NCI-H2171 treated with DMSO at 0.1 percent for 48 hours (cell line): ENCODE measurements around the gene KAZN.

Experiments used
- DNase-seq: peaks from one replicate; lab custom pipeline; 2025; lab: John Stamatoyannopoulos, UW

Gene KAZN

GRCh38 chr1:14939527-14940284 lies 341.2 kb downstream of the KAZN start:
- DNase-seq = no peak

- DNase-seq = no peak
Measured at GRCh38 chr1:14940285-14940870, 341.9 kb downstream of the KAZN start.

- no peak for DNase-seq
Measured at GRCh38 chr1:14941864-14942263, 343.4 kb downstream of the KAZN start.

- no peak for DNase-seq
Measured at GRCh38 chr1:14944471-14944985, 346.0 kb downstream of the KAZN start.

DNA sequence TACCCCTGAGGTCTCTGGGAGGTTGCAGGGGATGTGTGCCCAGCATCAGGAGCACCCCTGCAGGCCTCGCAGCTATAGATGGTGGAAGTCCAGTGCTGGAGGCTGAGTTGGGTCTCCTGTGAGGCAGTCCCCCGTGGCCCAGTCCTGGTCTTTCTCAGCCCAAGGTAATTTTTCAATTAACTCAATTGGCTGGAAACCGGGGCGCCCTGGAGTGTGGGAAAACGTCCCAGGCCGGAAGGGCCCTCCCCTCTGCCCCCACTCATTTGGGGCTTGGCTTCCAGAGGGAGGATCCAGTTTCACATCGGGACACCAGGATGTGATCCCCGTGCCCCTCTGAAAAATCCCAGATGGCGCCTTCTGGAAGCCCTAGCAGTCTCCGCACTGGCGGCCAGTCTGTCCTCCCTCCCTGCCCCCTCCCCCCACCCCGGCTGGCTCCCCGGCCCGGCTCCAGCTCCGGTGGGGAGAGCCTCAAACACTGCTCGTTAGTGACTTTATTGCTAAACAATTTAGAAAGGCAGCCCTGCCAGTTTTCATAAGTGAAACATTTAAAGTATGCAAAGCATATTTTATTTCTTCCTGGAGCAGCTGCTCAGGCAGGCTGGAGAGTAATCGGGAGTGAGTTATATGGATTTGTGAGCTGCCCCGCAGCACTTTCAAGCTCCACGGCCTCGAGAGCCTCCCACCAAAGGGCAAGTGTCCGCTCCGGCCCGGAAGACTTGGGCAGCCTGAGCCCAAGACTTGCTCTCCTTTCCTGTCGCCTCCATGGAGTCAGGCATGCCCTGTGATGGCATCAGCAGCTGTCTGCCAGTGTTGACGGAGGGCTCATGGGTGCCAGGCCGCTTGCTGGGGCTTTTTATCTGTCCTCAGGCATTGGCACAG lies 346.9 kb downstream of the KAZN start:
- DNase-seq = peak; percentile 84

DNA sequence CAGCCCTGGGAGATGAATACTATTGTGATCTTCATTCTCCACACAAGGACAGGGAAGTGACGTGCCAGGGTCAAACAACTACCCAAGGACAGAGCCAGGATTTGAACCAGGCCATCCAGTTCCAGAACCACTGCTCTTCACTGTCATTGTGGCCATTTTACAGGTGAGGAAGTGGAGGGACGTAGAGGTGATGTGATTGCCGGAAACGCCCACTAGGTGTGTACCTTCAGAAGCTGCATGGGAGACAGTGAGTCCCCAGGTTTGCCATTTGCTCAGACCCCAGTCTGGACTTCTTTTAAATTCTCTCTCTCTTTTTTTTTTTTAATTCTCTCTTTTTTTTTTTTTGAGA lies 347.5 kb downstream of the KAZN start:
- no peak for DNase-seq

GRCh38 chr1:14946684-14947238 lies 348.3 kb downstream of the KAZN start:
- DNase-seq = no peak

DNA sequence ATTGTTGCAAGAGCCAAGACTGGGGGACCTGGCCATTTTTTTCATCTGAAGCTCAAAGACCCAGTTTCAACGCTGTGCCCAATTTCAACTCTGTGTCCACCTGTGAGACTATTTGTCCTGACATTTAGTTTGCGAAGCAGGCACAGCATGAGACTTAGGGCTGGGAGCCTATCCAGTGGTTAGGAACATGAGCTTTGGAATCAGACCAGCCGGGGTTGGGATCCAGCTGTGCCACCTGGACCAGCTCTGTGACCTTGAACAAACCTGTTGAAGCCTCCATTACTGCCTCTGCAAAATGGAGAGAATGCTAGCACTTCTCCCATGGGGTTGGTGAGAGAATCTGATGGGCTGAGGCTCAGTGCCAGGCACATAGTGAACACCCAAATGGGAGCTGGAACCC lies 348.9 kb downstream of the KAZN start:
- no peak for DNase-seq

GRCh38 chr1:14948112-14948652 lies 349.7 kb downstream of the KAZN start:
- DNase-seq = no peak

DNA sequence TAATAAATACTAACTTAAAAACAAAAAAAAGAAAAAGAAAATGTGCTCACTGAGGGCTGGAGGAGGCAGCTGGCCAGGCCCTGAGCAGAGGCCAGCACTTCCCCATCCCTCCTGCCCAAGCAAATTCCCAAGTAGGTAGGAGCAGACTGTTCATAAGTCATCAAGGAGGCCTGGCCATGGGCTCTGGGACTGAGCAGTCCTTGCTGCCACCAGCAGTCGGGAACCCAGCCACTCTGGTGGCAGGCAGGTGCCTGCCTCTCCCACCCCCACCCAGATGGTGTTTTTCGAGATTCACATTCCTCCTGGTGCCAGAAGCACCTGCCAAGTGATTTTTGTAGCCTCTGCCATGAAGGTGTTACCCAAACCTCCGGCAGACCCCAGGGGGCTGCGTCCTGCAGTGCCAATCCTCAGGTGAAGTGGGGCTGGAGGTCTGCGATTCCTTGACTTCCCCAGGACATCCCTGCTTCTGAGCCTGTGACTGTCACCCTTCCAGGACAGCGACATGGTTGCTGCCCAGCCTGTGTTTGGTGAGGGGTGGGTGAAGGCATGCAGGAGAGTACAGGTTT lies 350.9 kb downstream of the KAZN start:
- DNase-seq = peak; percentile 86

GRCh38 chr1:14949836-14950713 lies 351.6 kb downstream of the KAZN start:
- DNase-seq = peak; percentile 68

DNA sequence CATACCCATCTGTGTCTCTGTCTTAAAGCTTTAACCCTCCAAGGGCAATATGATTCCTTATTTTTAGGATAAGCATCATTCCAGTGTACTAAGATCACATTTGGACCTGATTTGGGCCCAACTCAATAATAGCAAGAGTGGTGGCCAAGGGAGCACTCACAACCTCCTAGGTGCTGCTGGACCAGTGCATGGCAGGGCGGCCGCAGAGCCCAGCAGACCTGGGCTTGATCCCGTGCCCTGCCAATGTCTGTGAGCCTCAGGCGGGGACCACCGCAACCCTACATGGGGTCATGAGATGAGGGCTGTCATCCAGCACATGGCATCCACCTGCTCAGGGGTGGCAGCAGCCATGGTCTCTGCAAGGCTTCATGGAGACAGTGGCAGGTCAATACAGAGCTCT lies 353.3 kb downstream of the KAZN start:
- no peak for DNase-seq

GRCh38 chr1:14952626-14953314 lies 354.3 kb downstream of the KAZN start:
- no peak for DNase-seq

DNA sequence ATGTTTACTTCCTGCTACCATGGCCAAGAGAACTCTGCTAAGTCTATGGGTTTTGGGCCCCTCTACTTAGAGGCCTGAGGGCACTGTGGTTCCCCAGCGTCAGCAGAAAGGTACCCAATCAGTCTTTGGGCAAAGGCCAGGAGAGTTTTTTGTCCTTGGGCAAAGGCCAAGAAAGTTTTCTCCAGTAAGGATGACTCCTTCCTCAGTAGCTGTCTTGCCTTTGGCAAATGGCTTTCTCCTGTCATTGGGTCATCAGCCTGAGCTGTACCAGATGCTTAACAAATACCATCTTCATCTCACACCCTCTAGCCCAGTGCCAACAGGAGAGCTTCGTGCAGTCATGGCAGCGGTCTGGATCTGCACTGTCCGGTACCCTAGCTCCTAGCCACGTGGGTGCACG lies 355.7 kb downstream of the KAZN start:
- no peak for DNase-seq

DNA sequence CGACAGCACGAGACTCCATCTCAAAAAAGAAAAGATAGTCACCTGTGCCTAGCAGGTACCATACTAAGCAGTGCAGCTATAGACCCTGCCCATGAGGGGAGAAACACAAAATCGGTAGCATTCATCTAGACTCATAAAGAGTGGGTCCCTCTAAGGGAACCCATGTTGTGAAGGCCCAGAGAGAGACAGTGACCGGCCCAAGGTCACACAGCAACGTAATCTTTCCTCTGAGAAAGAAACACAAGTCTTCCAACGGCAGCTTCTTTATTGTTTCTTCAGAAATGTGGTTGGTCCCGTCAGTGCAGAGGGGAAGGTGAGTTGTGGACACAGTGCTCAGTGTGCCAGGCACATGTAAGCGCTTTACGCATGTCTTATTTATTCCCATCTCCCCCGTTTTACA lies 356.4 kb downstream of the KAZN start:
- DNase-seq = no peak

- DNase-seq = peak; percentile 87
Measured at GRCh38 chr1:14955402-14955801, 356.9 kb downstream of the KAZN start.

DNA sequence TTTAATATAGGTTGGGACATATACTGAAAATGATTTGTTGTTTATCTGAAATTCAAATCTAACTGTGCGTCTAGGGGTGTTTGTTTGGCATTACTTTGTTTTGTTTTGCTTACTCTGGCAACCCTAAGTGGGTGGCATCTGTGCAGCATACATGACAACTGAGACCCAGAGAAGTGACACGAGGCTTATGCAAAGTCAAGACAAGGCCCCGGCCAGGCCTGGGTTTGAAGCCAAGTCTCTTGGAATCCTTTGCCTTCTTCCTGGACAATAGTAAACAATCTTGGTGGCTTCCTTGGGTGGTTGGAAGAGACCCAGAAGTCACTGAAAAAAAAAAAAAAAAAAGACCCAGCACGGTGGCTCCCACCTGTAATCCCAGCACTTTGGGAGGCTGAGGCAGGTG lies 357.5 kb downstream of the KAZN start:
- DNase-seq = peak; percentile 68

DNA sequence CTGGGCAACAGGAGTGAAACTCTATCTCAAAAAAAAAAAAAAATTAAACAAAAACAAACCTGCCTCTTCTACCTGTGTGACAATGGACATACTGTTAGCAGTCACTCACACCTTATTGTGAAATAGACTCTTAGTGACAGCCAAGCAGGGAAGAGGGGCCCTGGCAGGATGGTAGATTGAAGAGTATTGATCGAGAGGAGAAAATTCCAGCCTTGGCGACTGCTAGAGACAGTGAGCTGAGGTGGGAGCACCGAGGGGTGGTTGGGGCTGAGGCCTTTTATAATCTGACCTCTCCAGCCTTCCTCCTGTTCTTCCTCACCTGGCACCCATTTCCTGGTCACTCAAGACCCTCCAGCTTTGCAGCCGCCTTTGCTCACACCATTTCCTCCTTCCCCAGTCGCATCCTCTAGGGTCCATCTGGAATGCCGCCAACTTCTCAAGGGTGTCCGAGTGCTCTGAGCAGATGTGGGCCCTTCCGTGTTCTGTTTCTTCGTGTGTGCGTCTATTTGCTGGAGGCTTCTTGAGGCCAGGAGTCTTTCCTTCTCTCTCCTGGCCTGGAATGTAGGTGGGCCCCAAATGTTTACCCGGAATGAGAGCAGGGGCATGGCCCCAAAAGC lies 358.2 kb downstream of the KAZN start:
- DNase-seq = no peak

DNA sequence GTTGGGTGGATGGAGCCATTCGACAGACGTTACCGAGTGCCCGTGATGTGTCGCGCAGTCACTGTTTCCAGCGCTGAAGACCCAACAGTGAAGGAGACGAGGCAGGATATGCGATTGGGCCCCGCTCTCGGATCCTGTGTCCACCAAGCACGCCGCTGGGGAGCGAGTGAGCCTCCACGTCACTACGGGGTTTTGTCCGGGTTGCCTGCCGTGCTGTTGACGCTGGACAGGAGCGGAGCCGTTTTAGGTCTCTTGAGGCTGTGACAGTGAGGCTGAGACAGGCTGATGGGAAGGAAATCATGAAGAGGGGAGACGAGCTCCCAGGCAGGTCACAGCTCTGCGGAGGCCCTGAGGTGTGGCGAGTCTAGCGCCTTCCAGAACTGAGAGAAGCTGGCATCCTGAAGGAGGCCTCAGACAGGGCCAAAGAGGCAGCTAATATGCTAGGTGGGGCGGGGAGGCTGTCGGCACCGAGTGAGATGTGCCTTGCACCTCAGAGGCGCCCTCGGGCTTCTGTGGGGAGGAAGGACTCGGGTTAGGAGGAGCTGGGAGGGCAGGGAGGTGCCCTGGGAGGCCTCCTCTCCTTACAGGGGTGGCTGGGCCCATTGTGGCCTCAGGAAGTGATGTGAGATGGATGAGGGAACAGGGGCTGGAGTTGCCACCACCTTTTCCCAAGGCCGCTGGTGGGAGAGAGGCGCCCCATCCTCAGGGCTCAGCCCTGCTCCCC lies 359.1 kb downstream of the KAZN start:
- DNase-seq = no peak
